Fibroblast of lung (primary cell): ENCODE measurements around the gene LYVE1. TPM values are rescaled to one million over a fixed set of nuclear protein-coding genes. Genes with fewer than 3 reads are reported as not detected.

ENCODE experiments used
- DNase-seq, 2 donors: peaks; one replicate each; pipeline versions ENCODE4 v3.0.0 to v3.0.0-alpha.2; 2010; ENCODE audit warnings: low read depth in 2 of 2
- H2AFZ ChIP-seq: 2 replicates; pipeline ENCODE4 v1.5.1; 2012; ENCODE audit warnings: low read length, control low read depth, inconsistent platforms
- H3K27ac ChIP-seq: 2 replicates; pipeline ENCODE4 v1.5.1; 2011; ENCODE audit warnings: low read length, control low read depth; ENCODE audit not compliant: insufficient read depth
- H3K27me3 ChIP-seq: 2 replicates; pipeline ENCODE4 v1.5.1; 2011; ENCODE audit warnings: mild to moderate bottlenecking, low read length; ENCODE audit not compliant: control insufficient read depth, insufficient read depth
- H3K36me3 ChIP-seq: 2 replicates; pipeline ENCODE4 v1.5.1; 2011; ENCODE audit warnings: low read length; ENCODE audit not compliant: control insufficient read depth, insufficient read depth
- H3K4me1 ChIP-seq: 2 replicates; pipeline ENCODE4 v1.5.1; 2011; ENCODE audit warnings: low read length; ENCODE audit not compliant: control insufficient read depth, insufficient read depth; ENCODE audit errors: extremely low read depth
- H3K4me2 ChIP-seq: 2 replicates; pipeline ENCODE4 v1.5.1; 2011; ENCODE audit warnings: low read length, control low read depth; ENCODE audit not compliant: insufficient read depth; ENCODE audit errors: extremely low read depth
- H3K4me3 ChIP-seq, 4 experiments: fragments of 200-600 bp in 1 of 4; sonication (generic) in 1 of 4; replicated peaks in 1 of 4; 2 replicates each; pipeline ENCODE4 v1.5.1; 2011 to 2016; ENCODE audit warnings: low read length in 4 of 4, low read depth in 3 of 4, mild to moderate bottlenecking in 3 of 4, control low read depth in 2 of 4, inconsistent platforms in 1 of 4, mixed read lengths in 1 of 4; ENCODE audit not compliant: insufficient read depth in 1 of 4; ENCODE audit errors: control extremely low read depth in 1 of 4
- H3K79me2 ChIP-seq: 2 replicates; pipeline ENCODE4 v1.5.1; 2012; ENCODE audit warnings: mild to moderate bottlenecking, low read length, inconsistent platforms; ENCODE audit not compliant: control insufficient read depth, insufficient read depth
- H3K9ac ChIP-seq: 2 replicates; pipeline ENCODE4 v1.5.1; 2011; ENCODE audit warnings: mild to moderate bottlenecking, low read length, control low read depth; ENCODE audit not compliant: insufficient read depth
- H3K9me3 ChIP-seq: 2 replicates; pipeline ENCODE4 v1.5.1; 2012; ENCODE audit warnings: low read depth, low read length; ENCODE audit not compliant: control insufficient read depth, insufficient read depth
- H4K20me1 ChIP-seq: 2 replicates; pipeline ENCODE4 v1.5.1; 2011; ENCODE audit warnings: low read length; ENCODE audit not compliant: control insufficient read depth, insufficient read depth; ENCODE audit errors: extremely low read depth
- EZH2 ChIP-seq: IDR thresholded peaks from 2 replicates; pipeline ENCODE4 v1.5.1; 2012; ENCODE audit warnings: low read length, control low read depth, mild to moderate bottlenecking; ENCODE audit errors: missing control alignments
- polyA plus RNA-seq, 2 donors: library from polyadenylated mRNA; depleted of rRNA in 1 of 2; stranded (reverse) in 1 of 2; unstranded in 1 of 2; fragments of >200 nt; gene quantifications; 2 replicates each; pipeline ENCODE4 v1.2.1, GENCODE V29; 2011 to 2012; ENCODE audit warnings: missing spikeins in 1 of 2
- total RNA-seq: library from RNA; depleted of rRNA; stranded (reverse); fragments of >200 nt; gene quantifications from 2 replicates; pipeline ENCODE4 v1.2.1, GENCODE V29; 2014
- TF ChIP-seq, protein P1 (sequence below), 2 donors: IDR thresholded peaks in 1 of 2; conservative IDR thresholded peaks in 1 of 2; 1 replicate in 1 of 2; 2 replicates in 1 of 2; pipeline ENCODE4 v1.5.1; 2011 to 2012; ENCODE audit warnings: low read length in 2 of 2, control low read depth in 1 of 2, inconsistent platforms in 1 of 2, low read depth in 1 of 2, mild to moderate bottlenecking in 1 of 2

LYVE1 gene
- total and polyA plus RNA-seq, 2 donors (not counting 1 experiment from before 2014, with no cell fraction given) = 0.08 to 0.17 TPM

GRCh38 chr11:10561947-10562346 is 6.5 kb downstream of the LYVE1 start:
- Histone ChIP-seq H3K9ac (no peak overlapping the region), H3K9me3 (no peaks in the 10 kb centered on the region), H3K4me1 (no peaks in the 10 kb centered on the region), H3K27me3 (no peaks in the 10 kb centered on the region), H3K27ac (no peak overlapping the region), H4K20me1 (no peaks in the 10 kb centered on the region), H2AFZ (no peak overlapping the region), H3K79me2 (no peaks in the 10 kb centered on the region), H3K36me3 (no peaks in the 10 kb centered on the region), H3K4me3 (no peak overlapping the region), H3K4me2 (no peak overlapping the region)
- DNase-seq = no peak
- TF ChIP-seq, protein P1, sequence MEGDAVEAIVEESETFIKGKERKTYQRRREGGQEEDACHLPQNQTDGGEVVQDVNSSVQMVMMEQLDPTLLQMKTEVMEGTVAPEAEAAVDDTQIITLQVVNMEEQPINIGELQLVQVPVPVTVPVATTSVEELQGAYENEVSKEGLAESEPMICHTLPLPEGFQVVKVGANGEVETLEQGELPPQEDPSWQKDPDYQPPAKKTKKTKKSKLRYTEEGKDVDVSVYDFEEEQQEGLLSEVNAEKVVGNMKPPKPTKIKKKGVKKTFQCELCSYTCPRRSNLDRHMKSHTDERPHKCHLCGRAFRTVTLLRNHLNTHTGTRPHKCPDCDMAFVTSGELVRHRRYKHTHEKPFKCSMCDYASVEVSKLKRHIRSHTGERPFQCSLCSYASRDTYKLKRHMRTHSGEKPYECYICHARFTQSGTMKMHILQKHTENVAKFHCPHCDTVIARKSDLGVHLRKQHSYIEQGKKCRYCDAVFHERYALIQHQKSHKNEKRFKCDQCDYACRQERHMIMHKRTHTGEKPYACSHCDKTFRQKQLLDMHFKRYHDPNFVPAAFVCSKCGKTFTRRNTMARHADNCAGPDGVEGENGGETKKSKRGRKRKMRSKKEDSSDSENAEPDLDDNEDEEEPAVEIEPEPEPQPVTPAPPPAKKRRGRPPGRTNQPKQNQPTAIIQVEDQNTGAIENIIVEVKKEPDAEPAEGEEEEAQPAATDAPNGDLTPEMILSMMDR (conservative IDR thresholded peaks at IDR 0.05 in 1 of 2, IDR thresholded peaks at IDR 0.05 in 1 of 2; ENCODE audit: low read depth in 1 of 2, low read length in 2 of 2) = no peak
- TF ChIP-seq EZH2 = no peak

- Histone ChIP-seq H4K20me1 (no peaks in the 10 kb centered on the region), H3K4me3 (no peak overlapping the region), H3K4me2 (no peak overlapping the region), H3K9ac (no peak overlapping the region), H3K36me3 (no peaks in the 10 kb centered on the region), H3K9me3 (no peaks in the 10 kb centered on the region), H3K79me2 (no peaks in the 10 kb centered on the region), H2AFZ (no peak overlapping the region), H3K4me1 (no peaks in the 10 kb centered on the region), H3K27ac (no peak overlapping the region), H3K27me3 (no peaks in the 10 kb centered on the region)
- no peak for TF ChIP-seq EZH2
- TF ChIP-seq, protein P1 (conservative IDR thresholded peaks at IDR 0.05 in 1 of 2, IDR thresholded peaks at IDR 0.05 in 1 of 2; ENCODE audit: low read depth in 1 of 2, low read length in 2 of 2) = no peak
- DNase-seq = no peak
Observed at GRCh38 chr11:10561043-10561818, 7.2 kb downstream of the LYVE1 start.

- Histone ChIP-seq H3K4me3 (no peak overlapping the region), H3K4me1 (no peaks in the 10 kb centered on the region), H3K4me2 (no peak overlapping the region), H2AFZ (no peak overlapping the region), H3K27me3 (no peaks in the 10 kb centered on the region), H3K36me3 (no peaks in the 10 kb centered on the region), H4K20me1 (no peaks in the 10 kb centered on the region), H3K79me2 (no peaks in the 10 kb centered on the region), H3K9ac (no peak overlapping the region), H3K9me3 (no peaks in the 10 kb centered on the region), H3K27ac (no peak overlapping the region)
- TF ChIP-seq EZH2 = no peak
- TF ChIP-seq, protein P1 (conservative IDR thresholded peaks at IDR 0.05 in 1 of 2, IDR thresholded peaks at IDR 0.05 in 1 of 2; ENCODE audit: low read depth in 1 of 2, low read length in 2 of 2) = no peak
- no peak for DNase-seq
Observed at GRCh38 chr11:10558288-10558687, 10.2 kb downstream of the LYVE1 start.
